Upper lobe of left lung (tissue), 4 donors: ENCODE measurements around the gene DENND1C.

Experiments used
- CTCF ChIP-seq, 6 experiments: fragments of 450-650 bp in 4 of 6; fragments of 200-600 bp in 2 of 6; sonication (generic) in 2 of 6; IDR thresholded peaks; one replicate each; pipeline ENCODE4 v1.5.1; 2016 to 2019; ENCODE audit warnings: antibody characterized with exemption in 6 of 6
- EP300 ChIP-seq, 4 donors: sonication (generic); formaldehyde crosslinking; IDR thresholded peaks; one replicate each; pipeline ENCODE4 v1.5.1; 2017; ENCODE audit warnings: antibody characterized with exemption in 4 of 4, control low read depth in 2 of 4

- TF ChIP-seq CTCF (IDR thresholded peaks at IDR 0.05) (no peak), EP300 (IDR thresholded peaks at IDR 0.05) (no peak)
Measured at GRCh38 chr19:6450166-6450565, 31.4 kb downstream of the DENND1C start.
